Measurements from ENCODE around the gene TNFAIP3.
"Not testable (repeated sequence)": the region's sequence is repeated elsewhere in the genome, so short reads cannot be mapped to it uniquely, and the experiment has no call there.

Gene TNFAIP3

DNA sequence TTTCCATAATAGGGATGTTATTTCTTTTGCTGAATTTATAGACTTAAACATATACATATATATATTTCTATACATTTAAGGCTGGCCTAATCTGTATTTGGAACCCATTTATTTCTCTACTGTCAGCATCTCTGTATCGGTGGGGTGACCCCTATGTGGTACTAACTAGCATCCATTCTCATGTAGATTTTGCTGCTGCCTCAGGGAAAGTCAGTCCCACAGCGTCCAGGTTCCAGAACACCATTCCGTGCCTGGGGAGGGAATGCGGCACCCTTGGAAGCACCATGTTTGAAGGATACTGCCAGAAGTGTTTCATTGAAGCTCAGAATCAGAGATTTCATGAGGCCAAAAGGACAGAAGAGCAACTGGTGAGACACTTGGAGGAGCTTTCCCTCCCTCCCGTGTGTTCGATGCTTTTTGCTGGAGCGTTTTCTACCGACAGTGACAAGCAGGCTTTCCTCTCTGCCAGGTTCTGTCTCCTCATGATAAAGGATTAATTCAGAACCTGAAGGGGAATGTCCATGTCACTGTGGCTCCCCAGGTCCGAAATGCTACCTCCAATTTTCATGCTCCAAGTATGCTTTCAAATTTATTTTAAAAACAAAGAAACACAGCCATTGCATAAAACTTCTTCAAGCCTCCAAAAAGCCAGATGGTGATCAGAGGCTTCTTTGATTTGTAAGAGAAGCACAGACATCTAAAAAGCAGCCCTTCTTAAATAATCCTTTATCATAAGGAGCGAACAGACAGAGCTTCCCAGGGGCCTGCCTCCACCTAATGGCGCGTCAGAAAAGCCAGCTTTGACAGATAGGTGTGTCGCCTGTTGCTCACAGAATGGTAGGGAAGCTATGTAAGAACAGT, 13.1 kb downstream of the TNFAIP3 start:
- no peak for DNase-seq

DNA sequence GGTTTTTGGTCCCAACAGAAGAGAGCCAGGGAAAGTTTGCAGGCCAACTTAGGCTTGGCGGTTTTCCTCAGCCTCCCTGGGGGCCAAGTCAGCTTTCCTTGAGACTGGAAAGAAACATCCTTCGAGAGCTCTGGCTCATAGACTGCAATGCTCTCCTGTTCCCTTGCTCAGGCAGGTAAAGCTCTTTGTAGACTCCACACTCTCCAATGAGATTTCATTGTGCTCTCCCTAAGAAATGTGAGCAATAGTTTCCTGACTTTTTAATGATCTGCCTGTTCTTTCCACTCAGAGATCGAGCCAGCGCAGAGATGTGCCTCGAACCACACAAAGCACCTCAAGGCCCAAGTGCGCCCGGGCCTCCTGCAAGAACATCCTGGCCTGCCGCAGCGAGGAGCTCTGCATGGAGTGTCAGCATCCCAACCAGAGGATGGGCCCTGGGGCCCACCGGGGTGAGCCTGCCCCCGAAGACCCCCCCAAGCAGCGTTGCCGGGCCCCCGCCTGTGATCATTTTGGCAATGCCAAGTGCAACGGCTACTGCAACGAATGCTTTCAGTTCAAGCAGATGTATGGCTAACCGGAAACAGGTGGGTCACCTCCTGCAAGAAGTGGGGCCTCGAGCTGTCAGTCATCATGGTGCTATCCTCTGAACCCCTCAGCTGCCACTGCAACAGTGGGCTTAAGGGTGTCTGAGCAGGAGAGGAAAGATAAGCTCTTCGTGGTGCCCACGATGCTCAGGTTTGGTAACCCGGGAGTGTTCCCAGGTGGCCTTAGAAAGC, 13.9 kb downstream of the TNFAIP3 start:
- no peak for DNase-seq

DNA sequence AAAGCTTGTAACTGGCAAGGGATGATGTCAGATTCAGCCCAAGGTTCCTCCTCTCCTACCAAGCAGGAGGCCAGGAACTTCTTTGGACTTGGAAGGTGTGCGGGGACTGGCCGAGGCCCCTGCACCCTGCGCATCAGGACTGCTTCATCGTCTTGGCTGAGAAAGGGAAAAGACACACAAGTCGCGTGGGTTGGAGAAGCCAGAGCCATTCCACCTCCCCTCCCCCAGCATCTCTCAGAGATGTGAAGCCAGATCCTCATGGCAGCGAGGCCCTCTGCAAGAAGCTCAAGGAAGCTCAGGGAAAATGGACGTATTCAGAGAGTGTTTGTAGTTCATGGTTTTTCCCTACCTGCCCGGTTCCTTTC, 14.4 kb downstream of the TNFAIP3 start:
- no peak for DNase-seq

DNA sequence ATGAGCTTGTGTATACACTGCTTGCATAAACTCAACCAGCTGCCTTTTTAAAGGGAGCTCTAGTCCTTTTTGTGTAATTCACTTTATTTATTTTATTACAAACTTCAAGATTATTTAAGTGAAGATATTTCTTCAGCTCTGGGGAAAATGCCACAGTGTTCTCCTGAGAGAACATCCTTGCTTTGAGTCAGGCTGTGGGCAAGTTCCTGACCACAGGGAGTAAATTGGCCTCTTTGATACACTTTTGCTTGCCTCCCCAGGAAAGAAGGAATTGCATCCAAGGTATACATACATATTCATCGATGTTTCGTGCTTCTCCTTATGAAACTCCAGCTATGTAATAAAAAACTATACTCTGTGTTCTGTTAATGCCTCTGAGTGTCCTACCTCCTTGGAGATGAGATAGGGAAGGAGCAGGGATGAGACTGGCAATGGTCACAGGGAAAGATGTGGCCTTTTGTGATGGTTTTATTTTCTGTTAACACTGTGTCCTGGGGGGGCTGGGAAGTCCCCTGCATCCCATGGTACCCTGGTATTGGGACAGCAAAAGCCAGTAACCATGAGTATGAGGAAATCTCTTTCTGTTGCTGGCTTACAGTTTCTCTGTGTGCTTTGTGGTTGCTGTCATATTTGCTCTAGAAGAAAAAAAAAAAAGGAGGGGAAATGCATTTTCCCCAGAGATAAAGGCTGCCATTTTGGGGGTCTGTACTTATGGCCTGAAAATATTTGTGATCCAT, 15.3 kb downstream of the TNFAIP3 start:
- no peak for DNase-seq

DNA sequence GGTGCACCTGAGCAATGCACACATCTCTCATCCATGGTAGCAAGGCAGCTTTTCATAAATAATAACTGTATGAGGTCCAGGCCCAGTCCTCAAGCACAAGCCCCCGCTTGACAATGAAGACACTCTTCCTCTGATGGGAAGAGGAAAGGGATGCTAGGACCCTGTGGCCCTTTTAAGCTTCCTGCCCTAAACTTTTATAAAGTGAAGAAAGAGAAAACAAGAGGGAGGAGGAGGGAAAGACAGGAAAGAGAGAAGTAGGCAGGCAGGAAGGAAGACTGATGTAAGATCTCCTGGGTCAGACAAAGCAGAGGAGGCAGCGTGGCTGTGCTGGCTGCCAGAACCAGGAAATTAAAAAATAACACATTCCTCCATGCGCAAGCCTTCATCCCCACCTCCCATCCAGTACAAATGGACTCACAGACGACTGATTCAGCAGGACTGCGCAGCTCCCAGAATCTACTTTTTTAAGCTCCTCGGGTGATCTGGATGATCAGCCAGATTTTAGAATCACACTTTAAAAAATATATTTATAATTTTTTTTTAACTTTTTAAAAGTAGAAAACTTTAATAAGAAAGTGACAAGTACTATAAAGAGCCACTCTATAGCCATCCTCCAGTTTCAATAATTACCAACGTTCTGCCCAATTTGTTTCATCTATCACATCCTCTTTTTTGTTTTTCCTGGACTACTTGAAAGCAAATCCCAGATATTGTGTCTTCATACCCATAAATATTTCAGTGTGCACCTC, 16.5 kb downstream of the TNFAIP3 start:
- DNase-seq, result no peak

DNA sequence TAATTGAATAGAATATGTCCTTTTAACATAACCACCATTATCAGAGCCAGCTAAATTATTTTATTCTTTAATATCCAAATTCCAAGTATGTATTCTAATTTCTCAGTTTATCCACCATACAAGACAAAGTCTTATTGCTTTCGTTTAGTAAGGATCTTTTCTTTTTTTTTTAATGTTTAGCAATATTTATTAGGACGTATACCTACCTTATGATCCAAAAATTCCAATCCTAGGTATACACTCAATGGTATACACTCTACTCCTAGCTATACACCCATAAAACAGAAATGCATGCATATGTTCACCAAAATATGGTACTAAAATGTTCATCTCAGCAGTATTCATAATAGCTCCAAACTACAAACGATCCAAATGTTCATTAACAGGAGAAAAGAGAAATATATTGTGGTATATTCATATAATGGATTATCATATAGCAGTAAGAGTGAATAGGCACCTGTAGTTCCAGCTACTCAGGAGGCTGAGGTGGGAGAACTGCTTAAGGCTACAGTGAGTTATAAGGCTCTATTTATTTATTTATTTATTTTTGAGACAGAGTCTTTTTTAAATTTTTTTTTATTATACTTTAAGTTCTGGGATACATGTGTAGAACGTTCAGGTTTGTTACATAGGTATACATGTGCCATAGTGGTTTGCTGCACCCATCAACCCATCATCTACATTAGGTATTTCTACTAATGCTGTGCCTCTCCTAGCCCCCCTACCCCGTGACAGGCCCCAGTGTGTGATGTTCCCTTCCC, 17.3 kb downstream of the TNFAIP3 start:
- no peak for DNase-seq

DNA sequence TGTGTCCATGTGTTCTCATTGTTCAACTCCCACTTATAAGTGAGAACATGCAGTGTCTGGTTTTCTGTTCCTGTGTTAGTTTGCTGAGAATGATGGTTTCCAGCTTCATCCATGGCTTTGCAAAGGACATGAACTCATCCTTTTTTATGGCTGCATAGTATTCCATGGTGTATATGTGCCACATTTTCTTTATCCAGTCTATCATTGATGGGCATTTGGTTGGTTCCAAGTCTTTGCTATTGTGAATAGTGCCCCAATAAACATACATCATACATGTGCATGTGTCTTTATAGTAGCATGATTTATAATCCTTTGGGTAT, 17.8 kb downstream of the TNFAIP3 start:
- DNase-seq, result not testable (repeated sequence)

DNA sequence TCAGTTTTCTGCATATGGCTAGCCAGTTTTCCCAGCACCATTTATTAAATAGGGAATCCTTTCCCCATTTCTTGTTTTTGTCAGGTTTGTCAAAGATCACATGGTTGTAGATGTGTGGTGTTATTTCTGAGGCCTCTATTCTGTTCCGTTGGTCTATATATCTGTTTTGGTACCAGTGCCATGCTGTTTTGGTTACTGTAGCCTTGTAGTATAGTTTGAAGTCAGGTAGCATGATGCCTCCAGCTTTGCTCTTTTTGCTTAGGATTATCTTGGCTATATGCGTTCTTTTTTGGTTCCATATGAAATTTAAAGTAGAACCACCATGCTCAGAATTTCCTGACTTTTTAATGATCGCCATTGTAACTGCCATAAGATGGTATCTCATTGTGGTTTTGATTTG, 19.2 kb downstream of the TNFAIP3 start:
- not testable (repeated sequence) for DNase-seq

DNA sequence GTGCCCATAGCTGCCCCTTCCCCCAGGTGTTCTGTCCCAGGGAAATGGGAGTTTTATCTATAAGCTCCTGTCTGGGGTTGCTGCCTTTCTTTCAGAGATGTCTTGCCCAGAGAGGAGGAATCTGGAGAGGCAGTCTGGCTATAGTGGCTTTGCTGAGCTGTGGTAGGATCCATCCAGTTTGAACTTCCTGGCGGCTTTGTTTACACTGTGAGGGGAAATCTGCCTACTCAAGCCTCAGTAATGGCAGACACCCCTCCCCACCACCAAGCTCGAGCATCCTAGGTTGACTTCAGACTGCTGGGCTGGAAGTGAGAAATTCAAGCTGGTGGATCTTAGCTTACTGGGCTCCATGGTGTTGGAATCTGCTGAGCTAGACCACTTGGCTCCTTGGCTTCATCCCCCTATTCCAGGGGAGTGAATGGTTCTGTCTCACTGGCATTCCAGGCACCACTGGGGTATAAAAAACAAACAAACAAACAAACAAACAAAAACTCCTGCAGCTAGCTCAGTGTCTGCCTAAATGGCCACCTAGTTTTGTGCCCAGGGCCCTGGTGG, 24.0 kb downstream of the TNFAIP3 start:
- DNase-seq, result no peak

DNA sequence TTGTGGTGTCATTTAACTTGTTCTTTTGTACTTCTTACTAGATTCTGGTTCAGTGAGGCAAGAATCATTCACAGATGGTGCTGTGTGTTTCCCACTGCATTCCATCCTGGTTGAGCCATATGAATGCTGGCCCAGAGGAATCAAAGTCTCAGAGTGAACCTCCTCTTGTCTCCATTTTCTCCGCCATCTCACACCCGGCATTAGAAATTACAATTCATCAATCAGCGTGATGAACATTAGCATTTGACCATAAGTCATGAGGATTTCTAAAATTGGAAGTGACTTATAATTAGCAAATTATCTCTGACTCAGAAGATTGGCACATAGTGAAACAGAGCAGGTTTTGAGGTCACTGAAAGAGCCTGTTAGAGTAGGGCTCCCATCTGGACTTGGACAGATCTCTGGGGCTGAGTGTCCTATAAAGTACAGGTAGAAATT, 25.2 kb downstream of the TNFAIP3 start:
- no peak for DNase-seq

DNA sequence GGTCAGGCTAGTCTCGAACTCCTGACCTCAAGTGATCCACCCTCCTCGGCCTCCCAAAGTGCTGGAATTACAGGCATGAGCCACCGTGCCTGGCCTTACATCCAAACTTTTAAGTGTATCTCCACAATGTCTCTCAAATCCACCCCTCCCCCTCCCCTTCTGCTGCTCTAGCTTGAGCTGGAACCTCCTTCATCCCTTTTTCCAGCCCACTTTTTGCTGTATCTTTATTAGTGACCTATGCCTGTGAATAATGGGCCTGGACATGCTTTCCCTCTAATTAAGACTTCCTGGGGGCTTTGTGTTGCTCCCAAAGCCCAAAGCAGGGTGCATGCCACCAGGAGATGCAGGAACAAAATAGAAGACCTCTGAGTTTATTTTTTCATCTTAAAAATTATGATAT, 26.1 kb downstream of the TNFAIP3 start:
- no peak for DNase-seq

DNA sequence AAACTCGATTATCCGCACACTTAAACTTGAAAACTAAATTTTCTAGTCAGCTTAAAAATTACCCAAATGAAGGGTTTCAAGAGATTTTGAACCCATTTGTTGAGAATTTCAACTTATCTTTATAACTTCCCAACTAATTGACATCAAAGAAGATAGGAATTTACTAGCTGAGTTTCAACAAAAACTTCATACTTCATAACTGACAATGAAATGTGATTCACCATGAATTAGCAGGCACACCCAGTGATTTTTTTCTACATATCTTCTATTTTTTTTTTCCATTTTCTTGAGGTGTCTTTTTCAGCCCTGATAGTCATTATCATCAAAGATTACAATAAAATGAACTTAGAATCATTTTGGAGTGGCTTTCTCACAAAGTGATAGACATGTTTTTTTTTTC, 26.7 kb downstream of the TNFAIP3 start:
- DNase-seq, result no peak

DNA sequence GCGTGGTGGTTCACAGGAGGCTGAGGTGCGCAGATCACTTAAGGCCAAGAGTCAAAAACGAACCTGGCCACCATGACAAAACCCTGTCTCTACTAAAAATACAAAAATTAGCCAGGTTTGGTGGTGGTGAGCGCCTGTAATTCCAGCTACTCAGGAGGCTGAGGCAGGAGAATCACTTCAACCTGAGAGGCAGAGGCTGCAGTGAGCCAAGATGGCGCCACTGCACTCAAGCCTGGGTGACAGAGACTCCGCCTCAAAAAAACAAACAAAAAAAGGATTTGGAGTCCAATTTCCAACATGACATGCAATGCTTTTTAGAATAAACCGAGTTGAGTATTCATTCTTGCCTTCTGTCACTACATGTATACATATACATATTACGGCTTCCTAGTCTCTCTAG, 27.3 kb downstream of the TNFAIP3 start:
- DNase-seq, result not testable (repeated sequence)

DNA sequence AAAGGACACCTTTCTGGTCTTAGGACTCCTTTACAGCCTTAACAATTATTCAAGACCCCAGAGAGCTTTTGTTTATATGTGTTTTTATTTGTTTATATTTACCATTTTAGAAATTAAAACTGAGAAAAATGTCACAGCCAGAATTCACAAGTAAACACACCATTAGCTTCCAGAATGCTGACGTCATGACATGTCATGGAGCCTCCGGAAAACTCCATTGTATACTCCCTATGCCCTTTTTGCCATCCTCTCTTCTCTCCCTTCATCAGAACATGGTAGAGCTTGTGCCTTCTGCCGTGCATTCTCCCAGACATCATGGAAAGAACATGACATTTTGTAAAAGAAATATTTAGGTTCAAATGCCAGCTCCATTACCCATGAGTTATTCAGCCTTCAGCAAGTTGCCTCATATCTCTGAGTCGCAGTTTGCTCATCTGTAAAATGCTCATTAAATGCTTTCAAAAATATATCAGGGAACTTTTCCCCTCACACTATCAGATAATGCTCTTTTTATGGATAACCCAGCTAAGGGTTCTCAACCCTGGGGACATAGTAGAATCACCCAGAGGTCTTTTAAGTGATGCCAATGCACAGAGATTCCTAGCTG, 27.8 kb downstream of the TNFAIP3 start:
- DNase-seq, result no peak

DNA sequence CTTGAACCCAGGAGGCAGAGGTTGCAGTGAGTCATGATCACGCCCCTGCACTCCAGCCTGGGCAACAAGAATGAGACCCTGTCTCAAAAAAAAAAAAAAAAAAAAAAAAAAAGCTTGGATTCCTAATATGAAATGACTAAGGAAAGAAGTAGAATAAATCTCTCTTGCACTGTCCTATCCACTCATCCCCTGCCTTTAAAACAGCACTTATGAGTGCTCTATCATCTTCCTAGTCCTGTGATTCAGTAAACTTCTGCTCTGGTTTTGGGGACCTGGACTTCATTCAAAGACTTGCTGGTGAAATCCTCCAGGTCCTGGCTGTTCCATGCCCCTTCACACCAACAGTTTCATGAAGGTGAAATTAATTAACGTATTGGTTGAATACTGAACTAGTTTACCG, 29.6 kb downstream of the TNFAIP3 start:
- DNase-seq, result no peak

DNA sequence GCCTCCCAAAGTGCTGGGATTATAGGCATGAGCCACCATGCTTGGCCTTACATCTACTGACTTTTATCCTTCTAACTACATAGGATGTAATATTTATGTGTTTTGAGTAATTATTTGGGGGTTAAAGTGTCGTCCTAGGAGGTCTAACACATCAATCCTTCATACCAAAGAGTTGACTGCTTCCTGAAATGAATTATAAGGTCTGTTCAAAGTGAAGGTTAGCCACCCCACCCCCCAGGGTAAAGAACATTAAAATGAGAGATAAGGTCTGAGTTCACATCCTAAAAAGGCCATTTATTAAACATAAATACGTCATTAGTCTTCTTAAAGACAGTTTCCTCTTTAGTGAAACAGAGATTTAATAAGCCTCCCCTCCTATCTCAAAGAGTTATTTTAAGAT, 33.8 kb downstream of the TNFAIP3 start:
- no peak for DNase-seq

DNA sequence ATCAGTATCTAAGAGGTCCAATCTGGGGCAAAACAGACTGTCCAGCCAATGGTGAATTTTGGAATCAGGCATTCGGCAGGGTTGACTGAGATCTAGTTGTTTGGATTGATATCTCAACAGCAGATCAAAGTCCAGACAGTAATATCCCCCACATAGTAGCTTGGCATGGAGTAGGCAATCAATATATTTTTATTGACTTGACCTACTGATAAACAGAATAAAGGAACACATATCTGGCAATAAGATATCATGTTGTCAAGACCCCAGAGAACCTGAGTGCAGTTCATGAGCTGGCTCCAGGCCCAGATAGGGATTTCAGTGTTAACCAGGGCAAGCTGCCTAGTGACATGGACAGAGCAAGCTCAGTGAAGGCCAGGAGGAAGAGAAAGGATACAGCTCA, 34.4 kb downstream of the TNFAIP3 start:
- no peak for DNase-seq

DNA sequence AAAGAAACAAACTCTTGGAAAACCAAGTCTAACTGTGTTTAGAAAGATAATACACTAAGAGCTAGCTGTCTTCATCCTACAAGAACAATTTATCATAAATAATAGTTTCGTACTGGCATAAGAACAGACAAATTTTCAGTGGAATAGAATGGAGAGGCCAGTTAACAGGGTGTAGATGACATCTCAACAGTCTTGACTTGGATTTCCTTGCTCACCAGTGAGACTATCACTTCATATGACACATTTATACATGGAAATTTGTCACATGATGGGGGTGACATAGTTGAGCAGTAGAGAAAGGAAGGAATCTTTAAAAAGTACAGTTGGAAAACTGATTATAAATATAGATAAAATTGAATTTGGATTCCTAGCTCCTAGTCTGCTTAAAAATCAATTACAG, 35.6 kb downstream of the TNFAIP3 start:
- DNase-seq, result no peak

DNA sequence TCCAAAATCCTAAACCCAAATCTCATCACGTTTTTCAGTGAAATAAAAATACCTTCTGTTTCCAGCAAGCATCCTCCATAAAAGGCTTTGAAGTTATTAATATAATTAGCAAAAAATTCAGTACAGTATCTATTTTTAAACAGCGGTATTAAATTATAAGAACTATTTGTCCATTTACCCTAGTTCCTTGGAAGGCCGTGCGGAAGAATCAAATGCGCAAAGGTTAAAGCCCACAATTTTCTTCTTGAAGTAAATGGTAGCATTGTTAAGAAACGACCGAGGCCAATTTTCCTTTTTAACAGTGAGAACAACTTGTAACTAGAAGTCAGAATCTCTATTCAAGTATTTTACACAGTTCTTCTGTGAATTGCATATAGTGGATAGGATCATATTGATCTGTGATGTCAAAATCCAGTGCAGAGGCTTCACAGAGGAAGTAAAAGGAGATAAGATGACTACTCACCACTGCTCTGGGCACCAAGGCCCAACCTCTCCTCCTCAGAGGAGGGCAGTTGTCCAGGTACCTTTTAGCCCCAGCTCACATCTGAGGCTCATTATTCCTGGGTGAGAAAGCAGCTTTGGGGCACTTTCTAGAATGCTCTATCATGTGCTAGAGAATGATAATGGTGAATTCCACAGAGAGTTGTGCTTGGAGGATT, 36.3 kb downstream of the TNFAIP3 start:
- DNase-seq, result no peak

DNA sequence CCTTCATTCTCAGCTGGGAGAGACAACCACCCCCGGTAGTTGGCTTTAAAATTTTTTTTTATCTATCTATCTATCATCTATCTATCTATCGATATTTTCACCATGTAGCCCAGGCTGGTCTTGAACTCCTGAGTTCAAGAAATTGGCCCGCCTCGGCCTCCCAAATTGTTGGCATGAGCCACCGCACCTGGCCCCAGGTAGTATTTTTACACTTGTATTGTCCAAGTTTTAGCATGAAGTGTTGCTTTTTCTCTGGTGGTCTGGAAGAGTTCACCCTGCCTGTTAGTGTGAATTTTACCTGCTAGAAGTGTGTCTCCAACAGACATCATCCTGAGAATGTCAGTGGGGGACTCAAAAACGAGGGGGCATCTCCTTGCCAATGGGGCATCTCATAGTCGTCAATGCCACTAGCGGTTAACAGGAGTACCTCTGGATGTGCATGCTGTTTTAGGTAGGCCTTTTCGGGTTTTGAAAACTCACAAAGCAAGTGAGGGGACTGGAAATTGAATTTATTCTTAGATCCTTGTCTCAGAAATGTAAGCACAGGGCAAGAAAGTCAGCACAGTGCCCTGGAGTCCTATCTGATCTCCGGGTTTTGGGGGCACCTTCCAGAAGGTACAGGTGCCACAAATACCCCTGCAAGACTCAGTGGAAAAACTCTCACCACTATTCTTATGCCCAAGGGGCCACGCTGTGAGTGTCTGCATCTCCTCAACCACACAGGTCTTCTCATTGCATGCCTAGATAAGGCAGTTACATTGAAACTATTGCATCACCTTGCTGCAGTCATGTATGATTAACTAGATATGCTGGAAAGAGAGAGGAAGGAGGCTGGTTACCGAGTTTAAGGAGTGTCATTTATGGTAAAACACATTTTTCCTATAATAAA, 37.1 kb downstream of the TNFAIP3 start:
- no peak for DNase-seq

Data from activated naive CD4-positive, alpha-beta T cell (primary cell).